Suprapubic skin (tissue), 4 donors: Measurements from ENCODE around the gene SHROOM2.

ENCODE experiments used
- EP300 ChIP-seq: sonication (generic); formaldehyde crosslinking; IDR thresholded peaks from one replicate; pipeline ENCODE4 v1.6.1; 2017; ENCODE audit warnings: antibody characterized with exemption
- POLR2A ChIP-seq, 2 donors: fragments of 450-650 bp; IDR thresholded peaks; one replicate each; pipeline ENCODE4 v1.6.1; 2017; ENCODE audit warnings: antibody characterized with exemption in 2 of 2, mild to moderate bottlenecking in 2 of 2, moderate library complexity in 2 of 2
- POLR2AphosphoS5 ChIP-seq, 3 donors: sonication (generic); formaldehyde crosslinking; IDR thresholded peaks; one replicate each; pipeline ENCODE4 v1.6.1; 2017; ENCODE audit warnings: antibody characterized with exemption in 3 of 3
- TF ChIP-seq, protein P1 (sequence below), 2 donors: fragments of 200-600 bp in 1 of 2; fragments of 450-650 bp in 1 of 2; sonication (generic) in 1 of 2; IDR thresholded peaks; one replicate each; pipeline ENCODE4 v1.5.1; 2016 to 2019; ENCODE audit warnings: antibody characterized with exemption in 2 of 2, mild to moderate bottlenecking in 1 of 2, moderate library complexity in 1 of 2

DNA sequence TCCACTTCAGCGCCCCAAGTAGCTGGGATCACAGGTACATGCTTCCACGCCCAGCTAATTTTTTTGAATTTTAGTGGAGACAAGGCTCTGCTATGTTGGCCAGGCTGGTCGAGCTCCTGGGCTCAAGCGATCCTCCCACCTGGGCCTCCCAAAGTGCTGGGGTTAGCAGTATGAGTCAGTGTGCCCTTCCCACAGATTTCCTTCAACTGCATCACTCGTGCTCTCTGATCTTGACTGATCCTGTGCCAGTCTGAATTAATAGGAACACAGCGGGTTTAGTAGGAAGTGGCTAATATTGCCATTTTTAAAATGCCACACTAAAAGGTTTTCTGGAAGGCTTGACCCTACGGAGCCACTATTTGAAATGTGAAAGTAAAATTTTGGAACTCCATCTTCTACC is 4.3 kb upstream of the SHROOM2 start:
- TF ChIP-seq, protein P1, sequence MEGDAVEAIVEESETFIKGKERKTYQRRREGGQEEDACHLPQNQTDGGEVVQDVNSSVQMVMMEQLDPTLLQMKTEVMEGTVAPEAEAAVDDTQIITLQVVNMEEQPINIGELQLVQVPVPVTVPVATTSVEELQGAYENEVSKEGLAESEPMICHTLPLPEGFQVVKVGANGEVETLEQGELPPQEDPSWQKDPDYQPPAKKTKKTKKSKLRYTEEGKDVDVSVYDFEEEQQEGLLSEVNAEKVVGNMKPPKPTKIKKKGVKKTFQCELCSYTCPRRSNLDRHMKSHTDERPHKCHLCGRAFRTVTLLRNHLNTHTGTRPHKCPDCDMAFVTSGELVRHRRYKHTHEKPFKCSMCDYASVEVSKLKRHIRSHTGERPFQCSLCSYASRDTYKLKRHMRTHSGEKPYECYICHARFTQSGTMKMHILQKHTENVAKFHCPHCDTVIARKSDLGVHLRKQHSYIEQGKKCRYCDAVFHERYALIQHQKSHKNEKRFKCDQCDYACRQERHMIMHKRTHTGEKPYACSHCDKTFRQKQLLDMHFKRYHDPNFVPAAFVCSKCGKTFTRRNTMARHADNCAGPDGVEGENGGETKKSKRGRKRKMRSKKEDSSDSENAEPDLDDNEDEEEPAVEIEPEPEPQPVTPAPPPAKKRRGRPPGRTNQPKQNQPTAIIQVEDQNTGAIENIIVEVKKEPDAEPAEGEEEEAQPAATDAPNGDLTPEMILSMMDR (IDR thresholded peaks at IDR 0.05): no peak
- no peak for TF ChIP-seq POLR2AphosphoS5 (IDR thresholded peaks at IDR 0.05)
- no peak for TF ChIP-seq POLR2A (IDR thresholded peaks at IDR 0.05)
- TF ChIP-seq EP300: no peak
